Mononuclear cell (primary cell): ENCODE results near the gene ATXN1. TPM values are rescaled to one million over a fixed set of nuclear protein-coding genes. Genes with fewer than 3 reads are reported as not detected.

ENCODE experiments used
- H3K27me3 ChIP-seq: 2 replicates; pipeline ENCODE4 v1.6.0; 2011; ENCODE audit warnings: low read length, control low read depth; ENCODE audit not compliant: insufficient read depth
- H3K4me1 ChIP-seq: 2 replicates; pipeline ENCODE4 v1.5.1; 2011; ENCODE audit warnings: mild to moderate bottlenecking, low read length, control low read depth; ENCODE audit not compliant: insufficient read depth
- H3K4me3 ChIP-seq: 2 replicates; pipeline ENCODE4 v1.5.1; 2011; ENCODE audit warnings: mild to moderate bottlenecking, low read length, moderate library complexity
- H3K9me3 ChIP-seq: 2 replicates; pipeline ENCODE4 v1.5.1; 2011; ENCODE audit warnings: low read depth, mild to moderate bottlenecking, control low read depth, low read length
- total RNA-seq: library from RNA; depleted of rRNA; stranded (reverse); fragments of >200 nt; gene quantifications from one replicate; pipeline ENCODE4 v1.2.3, GENCODE V29; 2012

ATXN1 gene
- total RNA-seq, 1 donor: 83.4 TPM

DNA sequence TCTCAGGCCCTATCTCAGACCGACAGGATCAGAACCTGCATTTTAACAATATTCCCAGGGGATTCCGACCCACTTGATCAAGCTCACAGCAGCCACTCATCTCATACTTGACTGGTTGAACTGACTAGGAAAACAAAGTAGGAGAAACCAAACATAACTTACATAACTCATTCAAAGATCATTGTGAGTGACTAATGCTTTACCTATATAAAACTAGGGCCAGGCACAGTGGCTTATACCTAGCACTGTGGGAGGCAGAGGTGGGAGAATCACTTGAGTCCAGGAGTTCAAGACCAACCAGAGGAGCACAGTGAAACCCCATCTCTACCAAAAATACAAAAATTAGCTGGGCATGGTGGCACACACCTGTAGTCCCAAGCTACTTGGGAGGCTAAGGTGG is 251.0 kb downstream of the ATXN1 start:
- Histone ChIP-seq H3K9me3 (no peaks in the 10 kb centered on the region), H3K4me1 (peaks cover 35% of the 10 kb centered on the region), H3K27me3 (no peaks in the 10 kb centered on the region), H3K4me3 (no peak overlapping the region)

DNA sequence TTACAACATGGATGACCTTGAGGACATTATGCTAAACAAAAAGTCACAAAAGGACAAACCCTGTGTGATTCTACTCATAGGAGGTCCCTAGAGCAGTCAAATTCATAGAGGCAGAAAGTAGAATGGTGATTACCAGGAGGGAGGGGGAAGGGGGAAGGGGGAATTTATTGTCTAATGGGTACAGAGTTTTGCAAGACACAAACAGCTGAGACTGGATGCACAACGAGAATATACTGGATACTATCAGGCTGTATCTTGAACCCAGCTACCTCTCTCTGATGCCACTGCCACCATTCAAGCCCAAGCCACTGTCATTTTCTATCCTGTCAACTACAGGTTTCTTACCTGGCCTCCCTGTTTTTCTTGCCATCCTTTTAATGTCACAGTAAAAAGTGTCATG is 252.3 kb downstream of the ATXN1 start:
- Histone ChIP-seq H3K27me3 (no peaks in the 10 kb centered on the region), H3K9me3 (no peaks in the 10 kb centered on the region), H3K4me1 (peaks cover 43% of the 10 kb centered on the region), H3K4me3 (no peak overlapping the region)

DNA sequence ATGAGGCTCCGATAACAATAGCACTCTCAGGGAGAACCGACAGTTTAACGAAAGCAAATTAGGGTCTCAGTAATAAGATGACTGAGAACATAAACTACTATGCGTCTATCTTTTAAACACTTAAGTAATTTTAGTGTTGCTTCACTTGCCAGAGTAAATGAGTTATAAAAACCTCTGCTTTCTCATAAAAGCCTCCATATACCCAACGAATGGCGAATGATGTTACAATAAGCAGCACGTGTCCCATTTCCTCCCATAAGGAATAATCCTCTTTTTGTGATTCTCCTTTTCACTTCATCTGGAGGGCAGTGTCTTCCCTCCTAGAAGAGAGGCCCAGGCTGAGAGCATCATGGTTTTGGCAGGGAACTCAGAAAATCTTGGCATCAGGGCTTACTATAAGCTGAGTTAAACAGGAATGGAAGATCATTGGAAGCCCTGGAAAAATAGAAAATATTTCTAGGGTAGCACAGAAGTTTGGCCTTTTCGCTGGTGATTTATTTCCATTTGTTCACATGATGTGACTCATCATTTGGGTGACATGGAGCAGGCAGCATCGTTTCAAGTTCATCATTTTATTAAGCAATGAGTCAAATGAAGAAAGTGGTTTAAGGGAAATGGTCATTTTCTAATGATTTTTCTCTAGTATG is 255.4 kb downstream of the ATXN1 start:
- Histone ChIP-seq H3K27me3 (no peaks in the 10 kb centered on the region), H3K4me1 (peaks cover 19% of the 10 kb centered on the region), H3K4me3 (no peak overlapping the region), H3K9me3 (no peaks in the 10 kb centered on the region)

DNA sequence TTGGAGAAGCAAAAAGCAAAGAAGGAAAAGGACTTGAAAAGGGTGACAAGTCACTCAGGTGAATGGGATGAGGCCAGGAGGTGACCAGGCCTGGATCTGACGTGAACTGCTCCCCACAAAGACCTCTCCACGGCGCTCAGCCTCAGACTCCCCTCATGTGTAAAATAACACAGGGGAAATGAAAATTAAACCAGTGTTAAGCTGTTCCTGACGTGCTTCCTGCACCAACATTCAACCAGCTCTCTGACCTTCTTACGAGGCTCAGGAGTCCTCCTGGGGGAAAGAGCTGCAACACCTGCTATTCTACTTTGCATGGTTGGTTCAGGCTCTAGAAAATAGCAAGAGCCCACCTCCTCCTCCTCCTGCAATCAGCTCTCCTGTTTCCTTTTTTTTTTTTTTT is 256.7 kb downstream of the ATXN1 start:
- Histone ChIP-seq H3K4me1 (peaks cover 19% of the 10 kb centered on the region), H3K4me3 (no peak overlapping the region), H3K9me3 (no peaks in the 10 kb centered on the region), H3K27me3 (no peaks in the 10 kb centered on the region)

DNA sequence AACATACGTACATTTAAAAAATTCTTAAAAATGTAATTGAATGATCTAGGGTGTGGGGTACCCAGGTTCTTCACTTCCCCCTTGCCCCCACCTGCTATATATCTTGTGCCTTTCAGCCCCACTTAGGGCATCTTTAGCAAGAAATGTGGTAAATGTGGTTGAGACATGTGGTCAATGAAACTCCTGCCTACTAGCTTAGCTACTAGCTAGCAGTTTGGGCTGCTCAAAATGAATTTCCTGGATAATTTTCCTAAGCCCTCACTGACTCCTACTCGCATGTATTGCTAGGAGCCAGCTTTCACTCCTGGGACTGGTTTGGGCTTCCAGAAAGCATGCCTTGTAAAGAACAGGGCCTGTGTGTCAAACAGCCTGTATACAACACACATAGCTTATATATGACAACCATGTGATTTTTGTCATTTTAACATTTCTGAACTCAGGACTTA is 257.3 kb downstream of the ATXN1 start:
- Histone ChIP-seq H3K4me3 (no peak overlapping the region), H3K4me1 (peaks cover 19% of the 10 kb centered on the region), H3K9me3 (no peaks in the 10 kb centered on the region), H3K27me3 (no peaks in the 10 kb centered on the region)

DNA sequence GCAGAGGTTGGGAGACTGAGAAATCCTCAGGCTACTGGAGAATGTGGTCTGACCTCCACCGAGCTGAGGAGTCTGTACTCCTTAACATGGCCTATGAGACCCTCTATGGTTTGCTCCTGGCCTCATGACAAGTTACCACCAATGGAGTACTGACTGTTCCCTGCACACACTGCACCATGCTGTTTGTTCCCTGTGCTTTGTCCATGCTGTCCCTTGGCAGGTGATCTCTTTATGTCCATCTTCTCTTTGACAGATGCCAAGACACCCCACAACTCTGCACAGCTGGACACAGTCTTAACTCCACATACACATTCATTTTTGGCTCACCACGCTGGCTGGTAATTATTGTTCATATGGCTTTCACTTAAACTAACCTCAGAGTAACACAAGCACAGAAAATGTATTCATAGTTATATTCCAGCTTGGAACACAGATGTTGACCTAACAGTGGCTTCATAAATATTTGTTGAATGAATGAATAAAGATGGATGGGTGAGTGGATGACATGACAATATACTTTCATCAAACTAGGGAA is 258.0 kb downstream of the ATXN1 start:
- H3K27me3 ChIP-seq: no peaks in the 10 kb centered on the region
- H3K9me3 ChIP-seq: no peaks in the 10 kb centered on the region
- peaks cover 19% of the 10 kb centered on the region for H3K4me1 ChIP-seq
- H3K4me3 ChIP-seq: no peak overlapping the region

DNA sequence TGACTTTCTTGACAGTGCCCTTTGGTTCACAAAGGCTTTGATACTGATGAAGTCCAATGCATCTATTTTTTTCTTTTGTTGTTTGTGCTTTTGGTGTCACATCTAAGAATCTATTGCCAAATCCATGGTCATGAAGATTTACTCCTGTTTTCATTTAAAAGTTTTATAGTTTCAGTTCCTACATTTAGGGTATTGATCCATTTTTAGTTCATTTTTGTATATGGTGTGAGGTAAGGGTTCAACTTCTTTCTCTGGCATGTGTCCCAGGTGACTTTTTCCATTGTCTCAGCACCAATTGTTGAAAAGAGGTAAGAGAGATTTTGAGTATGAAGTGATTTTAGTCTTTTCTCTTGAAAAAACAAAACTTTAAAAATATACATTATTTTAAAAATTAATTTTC is 262.3 kb downstream of the ATXN1 start:
- Histone ChIP-seq H3K27me3 (no peaks in the 10 kb centered on the region), H3K4me1 (peaks cover 15% of the 10 kb centered on the region), H3K4me3 (no peak overlapping the region), H3K9me3 (no peaks in the 10 kb centered on the region)

DNA sequence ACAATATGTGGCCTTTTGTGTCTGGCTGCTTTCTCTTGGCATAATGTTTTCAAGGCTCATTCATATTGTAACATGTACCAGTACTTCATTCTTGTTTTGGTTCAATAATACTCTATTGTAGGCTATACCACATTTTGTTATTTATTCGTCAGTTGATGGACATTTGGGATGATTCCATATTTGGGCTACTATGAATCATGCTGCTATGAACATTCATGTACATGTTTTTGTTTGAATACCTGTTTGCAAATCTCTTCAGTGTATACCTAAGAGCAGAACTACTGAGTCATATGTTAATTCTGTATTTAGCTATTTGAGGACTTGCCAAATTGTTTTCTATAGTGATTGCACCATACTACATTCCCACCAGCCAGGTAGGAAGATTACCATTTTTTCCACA is 263.0 kb downstream of the ATXN1 start:
- Histone ChIP-seq H3K27me3 (no peaks in the 10 kb centered on the region), H3K9me3 (no peaks in the 10 kb centered on the region), H3K4me3 (no peak overlapping the region), H3K4me1 (peaks cover 15% of the 10 kb centered on the region)

DNA sequence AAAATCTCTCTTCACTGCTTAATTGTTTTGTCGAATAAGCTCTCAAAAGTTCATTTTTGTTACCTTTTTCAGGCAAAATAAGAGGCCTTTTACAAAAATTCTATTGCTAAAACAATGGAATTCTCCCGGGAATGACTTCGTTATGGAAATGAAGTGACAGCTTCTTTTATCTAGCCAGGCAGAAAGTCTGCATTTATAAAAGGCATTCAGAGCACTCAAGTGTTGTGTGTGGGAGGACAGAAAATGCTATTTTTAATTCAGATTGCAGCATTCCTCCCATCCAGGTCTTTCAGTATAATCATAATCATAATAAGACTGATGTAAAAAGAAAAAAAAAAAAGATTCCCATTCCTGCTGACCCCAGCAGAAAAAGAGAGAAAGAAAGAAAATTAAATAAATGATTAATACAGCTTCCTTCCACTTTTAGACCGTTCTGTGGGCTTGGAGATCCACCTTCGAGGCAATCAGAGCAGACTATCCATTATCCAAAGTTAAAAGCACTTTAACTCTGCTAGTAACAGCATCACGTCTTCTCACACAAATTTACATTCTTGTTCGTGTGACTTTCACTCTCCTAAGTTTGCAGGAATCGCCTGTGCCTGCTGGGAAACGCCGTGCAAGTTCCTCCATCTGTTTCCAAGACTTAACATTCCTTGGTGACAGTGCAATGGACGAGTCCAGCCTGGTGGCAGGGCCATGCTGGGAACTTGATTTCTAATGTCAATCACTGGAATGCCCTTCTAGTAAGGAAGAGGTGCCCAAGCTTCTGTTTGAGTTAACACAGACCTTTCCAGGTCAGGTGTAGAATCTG is 264.1 kb downstream of the ATXN1 start:
- no peaks in the 10 kb centered on the region for H3K9me3 ChIP-seq
- no peak overlapping the region for H3K4me3 ChIP-seq
- peaks cover 13% of the 10 kb centered on the region for H3K4me1 ChIP-seq
- no peaks in the 10 kb centered on the region for H3K27me3 ChIP-seq

DNA sequence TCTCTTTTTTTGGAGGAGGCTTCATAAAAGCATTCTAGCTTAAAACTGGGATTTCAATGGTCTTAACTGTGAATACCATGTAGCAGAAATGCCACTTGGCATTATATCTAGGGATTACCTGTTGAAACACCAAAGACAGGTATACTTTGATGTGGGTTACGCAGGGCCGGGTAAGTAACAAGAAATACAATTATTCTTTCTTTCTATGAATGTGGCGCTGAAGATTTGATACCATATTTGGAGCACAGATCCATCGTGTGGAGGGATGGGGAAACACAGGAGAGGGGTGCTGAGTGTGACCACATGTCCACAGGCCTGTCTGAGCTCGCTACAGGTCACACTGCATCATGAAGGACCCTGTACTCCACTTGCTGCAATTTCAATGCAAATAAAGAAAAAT is 265.1 kb downstream of the ATXN1 start:
- no peak overlapping the region for H3K4me3 ChIP-seq
- no peaks in the 10 kb centered on the region for H3K27me3 ChIP-seq
- peaks cover 13% of the 10 kb centered on the region for H3K4me1 ChIP-seq
- H3K9me3 ChIP-seq: no peaks in the 10 kb centered on the region

DNA sequence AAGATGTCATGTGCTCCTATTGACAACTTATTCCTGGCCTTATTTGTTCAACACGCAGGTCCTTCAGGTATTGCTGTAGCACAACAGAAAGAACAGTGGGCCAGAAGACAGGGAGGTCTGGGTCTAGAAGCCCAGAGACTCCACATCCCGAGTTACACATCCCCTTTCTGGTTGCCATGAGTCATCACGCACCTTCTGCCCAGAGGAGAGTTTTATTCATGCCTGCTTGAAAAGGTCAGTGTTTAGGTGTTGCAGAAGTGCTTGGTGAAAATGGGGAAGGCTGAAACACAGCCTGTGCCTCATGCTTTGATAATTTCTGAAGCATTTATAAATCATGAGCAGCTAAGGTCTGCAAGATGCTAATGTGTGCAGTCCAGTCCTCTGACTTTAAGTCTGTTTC is 266.5 kb downstream of the ATXN1 start:
- Histone ChIP-seq H3K4me1 (peaks cover 13% of the 10 kb centered on the region), H3K9me3 (no peaks in the 10 kb centered on the region), H3K27me3 (no peaks in the 10 kb centered on the region), H3K4me3 (no peak overlapping the region)

DNA sequence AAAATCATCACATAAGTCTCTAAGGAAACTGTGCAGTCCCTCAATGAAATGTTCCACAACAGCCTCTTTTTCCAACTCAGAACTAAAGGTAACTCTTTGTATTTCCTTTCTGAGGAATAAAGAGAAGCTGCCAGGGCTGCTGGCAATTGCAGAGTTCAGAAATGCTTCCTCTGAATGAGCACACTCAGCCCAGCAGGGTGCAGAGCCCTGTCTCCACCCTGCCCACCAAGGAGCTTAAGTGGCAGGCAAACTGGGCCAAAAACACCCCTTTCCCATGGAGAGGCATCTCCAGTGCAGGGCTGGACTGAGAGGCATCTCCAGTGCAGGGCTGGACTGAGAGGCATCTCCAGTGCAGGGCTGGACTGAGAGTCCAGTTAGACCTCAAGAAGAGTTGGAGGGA is 267.5 kb downstream of the ATXN1 start:
- peaks cover 23% of the 10 kb centered on the region for H3K4me1 ChIP-seq
- H3K27me3 ChIP-seq: no peaks in the 10 kb centered on the region
- no peak overlapping the region for H3K4me3 ChIP-seq
- no peaks in the 10 kb centered on the region for H3K9me3 ChIP-seq

DNA sequence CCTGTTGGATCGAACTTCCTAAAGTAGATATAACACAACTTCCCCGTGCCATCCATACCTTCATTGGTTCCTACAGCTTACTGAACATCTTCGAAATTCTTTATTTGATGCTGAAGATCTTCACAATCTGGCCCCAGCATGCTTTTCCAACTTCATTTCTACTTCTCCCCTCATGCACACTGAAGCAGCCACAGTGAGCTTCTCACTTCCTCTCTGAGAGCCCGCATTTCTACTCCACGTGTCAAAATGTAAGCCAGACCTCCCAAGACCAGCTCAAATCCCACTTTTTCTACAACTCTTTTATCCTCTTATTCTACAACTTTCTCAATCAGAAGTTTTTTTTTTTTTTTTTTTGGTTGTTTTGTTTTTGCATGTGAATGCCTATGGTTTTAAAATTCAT is 268.1 kb downstream of the ATXN1 start:
- H3K9me3 ChIP-seq: no peaks in the 10 kb centered on the region

DNA sequence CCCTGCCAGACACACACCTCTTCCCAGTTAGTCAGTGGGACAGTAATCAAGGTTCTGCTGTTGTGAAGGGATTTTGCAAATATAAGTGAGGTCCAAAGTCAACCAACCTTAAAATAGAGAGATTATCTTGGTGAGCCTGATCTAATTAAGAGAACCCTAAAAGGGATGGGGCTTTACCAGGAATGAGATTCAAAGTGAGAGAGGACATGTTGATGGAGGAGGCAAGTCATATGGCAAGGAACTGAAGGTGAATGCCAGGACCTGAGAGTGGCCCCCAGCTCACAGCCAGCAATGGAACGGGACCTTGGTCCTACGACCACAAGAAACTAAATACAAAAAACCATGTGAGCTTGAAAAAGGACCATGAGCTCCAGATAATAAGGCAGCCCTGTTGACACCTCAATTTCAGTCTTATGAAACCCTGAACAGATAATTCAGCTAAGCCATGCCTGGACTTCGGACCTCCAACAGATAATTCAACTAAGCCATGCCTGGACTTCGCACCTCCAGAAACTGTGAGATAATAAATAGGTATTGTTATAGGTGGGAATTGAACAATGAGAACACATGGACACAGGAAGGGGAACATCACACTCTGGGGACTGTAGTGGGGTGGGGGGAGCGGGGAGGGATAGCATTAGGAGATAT is 269.5 kb downstream of the ATXN1 start:
- Histone ChIP-seq H3K4me3 (no peak overlapping the region), H3K9me3 (no peaks in the 10 kb centered on the region), H3K27me3 (no peaks in the 10 kb centered on the region), H3K4me1 (peaks cover 25% of the 10 kb centered on the region)

More for the DNA sequence above, 268.1 kb downstream of the ATXN1 start:
- H3K27me3 ChIP-seq: no peaks in the 10 kb centered on the region
- no peak overlapping the region for H3K4me3 ChIP-seq
- peaks cover 25% of the 10 kb centered on the region for H3K4me1 ChIP-seq

DNA sequence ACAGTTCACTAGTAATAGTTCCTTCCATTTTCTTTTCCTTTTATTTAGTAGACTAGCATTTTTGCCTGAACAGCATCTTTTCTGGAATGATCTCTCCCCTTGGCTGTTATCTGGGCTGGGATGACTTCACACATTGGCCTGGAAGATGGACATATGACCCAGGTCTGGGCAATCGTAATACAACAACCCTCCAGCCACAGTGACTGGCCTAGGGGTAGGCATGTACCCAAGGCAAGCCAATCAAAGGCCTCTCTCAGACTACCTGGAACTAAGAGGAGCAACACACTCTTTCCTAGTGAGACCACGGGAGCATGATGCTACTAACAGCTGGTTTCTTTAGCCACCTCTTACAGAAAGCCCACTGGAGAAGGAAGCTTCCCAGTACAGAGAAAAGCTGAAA is 270.6 kb downstream of the ATXN1 start:
- Histone ChIP-seq H3K9me3 (no peaks in the 10 kb centered on the region), H3K27me3 (no peaks in the 10 kb centered on the region), H3K4me1 (peaks cover 31% of the 10 kb centered on the region), H3K4me3 (no peak overlapping the region)
